AG04450 (cell line): ENCODE measurements around the gene EWSR1. TPM values are rescaled to one million over a fixed set of nuclear protein-coding genes. Genes with fewer than 3 reads are reported as not detected.

ENCODE experiments used
- CTCF ChIA-PET: fragments of 300-600, 350-600 bp; formaldehyde crosslinking; extraction: SDS; loops from one replicate; lab custom pipeline; 2022; ENCODE audit warnings: antibody characterized with exemption, inconsistent platforms; lab: Charles Lee
- POLR2A ChIA-PET: fragments of 350-600 bp; formaldehyde crosslinking; extraction: SDS; loops from one replicate; lab custom pipeline; 2021; ENCODE audit warnings: antibody characterized with exemption, inconsistent platforms; lab: Yijun Ruan, JAX
- DNase-seq: peaks from one replicate; pipeline ENCODE4 v3.0.0-alpha.2; 2011; ENCODE audit warnings: low read depth, low spot score
- H3K27ac ChIP-seq: one replicate; pipeline ENCODE4 v1.5.1; 2012; ENCODE audit warnings: low read depth, low read length, control low read depth
- H3K27me3 ChIP-seq: one replicate; pipeline ENCODE4 v1.6.0; 2012; ENCODE audit warnings: low read length; ENCODE audit not compliant: control insufficient read depth, insufficient read depth
- H3K4me3 ChIP-seq: 2 replicates; pipeline ENCODE4 v1.5.1; 2011; ENCODE audit warnings: mild to moderate bottlenecking, low read depth, low read length, control low read depth
- H3K9me3 ChIP-seq: 2 replicates; pipeline ENCODE4 v1.5.1; 2012; ENCODE audit warnings: low read length; ENCODE audit not compliant: control insufficient read depth, insufficient read depth
- CTCF ChIP-seq: IDR thresholded peaks from 2 replicates; pipeline ENCODE4 v1.5.1; 2011; ENCODE audit warnings: low read depth, low read length, control low read depth, inconsistent platforms
- polyA plus RNA-seq: library from polyadenylated mRNA; depleted of rRNA; stranded (reverse); fragments of >200 nt; gene quantifications from 2 replicates; pipeline ENCODE4 v1.2.3, GENCODE V29; 2011

Gene EWSR1
- polyA plus RNA-seq, 1 experiment: 146 TPM

DNA sequence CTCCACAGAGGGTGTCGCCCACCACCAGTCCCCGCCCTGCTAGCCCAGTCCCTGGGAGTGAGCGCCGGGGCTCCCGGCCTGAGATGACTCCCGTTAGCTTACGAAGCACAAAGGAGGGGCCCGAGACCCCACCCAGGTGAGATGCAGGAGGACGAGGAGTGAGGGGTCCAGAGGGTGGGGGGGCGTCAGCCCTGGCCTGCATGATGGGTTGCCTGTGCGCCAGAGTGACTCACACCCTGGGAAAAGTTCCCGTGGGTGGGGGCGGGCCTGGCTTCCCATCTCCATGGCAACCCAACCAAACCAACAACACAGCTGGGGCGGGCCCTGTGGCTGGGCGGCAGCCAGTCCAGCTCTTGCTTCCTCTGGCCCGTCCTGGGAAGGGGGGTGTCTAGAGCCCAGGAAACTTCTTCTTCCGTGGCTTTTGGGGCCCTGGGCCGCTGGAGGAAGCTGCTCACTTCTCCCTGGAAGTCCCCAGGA, 42.8 kb downstream of the EWSR1 start:
- POLR2A ChIA-PET: interaction anchor here (1.0 kb wide), 1 partner anchor 42 kb away, joined by 4 read pairs; the partner anchor contains the start of gene EWSR1
- DNase-seq: peak; percentile 90
- Histone ChIP-seq H3K27me3 (peaks cover 23% of the 10 kb centered on the region), H3K27ac (no peak overlapping the region), H3K9me3 (peaks cover 5% of the 10 kb centered on the region; the same call in 1 of the 2 replicates), H3K4me3 (no peak overlapping the region)
- CTCF ChIA-PET: interaction anchor here (1.0 to 1.5 kb wide), 2 partner anchors 11 to 48 kb away, joined by 3 to 6 read pairs; no protein-coding TSS in a partner anchor
- TF ChIP-seq CTCF: no peak

DNA sequence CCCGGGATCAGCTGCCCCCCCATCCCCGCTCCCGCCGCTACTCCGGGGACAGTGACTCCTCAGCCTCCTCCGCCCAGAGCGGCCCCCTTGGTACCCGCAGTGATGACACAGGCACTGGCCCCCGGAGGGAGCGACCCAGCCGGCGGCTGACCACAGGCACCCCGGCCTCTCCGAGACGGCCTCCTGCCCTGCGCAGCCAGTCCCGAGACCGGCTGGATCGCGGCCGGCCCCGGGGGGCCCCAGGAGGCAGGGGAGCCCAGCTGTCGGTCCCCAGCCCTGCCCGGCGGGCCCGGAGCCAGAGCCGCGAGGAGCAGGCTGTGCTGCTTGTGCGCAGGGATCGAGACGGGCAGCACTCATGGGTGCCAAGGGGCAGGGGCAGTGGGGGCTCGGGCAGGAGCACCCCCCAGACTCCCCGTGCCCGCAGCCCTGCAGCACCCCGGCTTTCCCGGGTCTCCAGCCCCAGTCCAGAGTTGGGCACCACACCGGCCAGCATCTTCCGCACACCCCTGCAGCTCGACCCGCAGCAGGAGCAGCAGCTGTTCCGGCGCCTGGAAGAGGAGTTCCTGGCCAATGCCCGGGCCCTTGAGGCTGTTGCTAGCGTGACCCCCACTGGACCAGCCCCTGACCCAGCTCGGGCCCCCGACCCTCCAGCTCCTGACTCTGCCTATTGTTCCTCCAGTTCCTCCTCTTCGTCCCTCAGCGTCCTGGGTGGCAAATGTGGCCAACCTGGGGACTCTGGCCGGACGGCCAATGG, 43.6 kb downstream of the EWSR1 start:
- Histone ChIP-seq H3K9me3 (peaks cover 9% of the 10 kb centered on the region; the same call in 1 of the 2 replicates), H3K27me3 (peaks cover 30% of the 10 kb centered on the region), H3K27ac (no peak overlapping the region), H3K4me3 (no peak overlapping the region)
- ChIA-PET CTCF (interaction anchor here (1.0 to 1.5 kb wide), 2 partner anchors 10 to 48 kb away, joined by 3 to 6 read pairs; no protein-coding TSS in a partner anchor), POLR2A (interaction anchor here (1.0 kb wide), 1 partner anchor 43 kb away, joined by 4 read pairs; the partner anchor contains the start of gene EWSR1)
- DNase-seq: no peak
- no peak for TF ChIP-seq CTCF

GRCh38 chr22:29312218-29313125, 44.4 kb downstream of the EWSR1 start:
- H3K27ac ChIP-seq: no peak overlapping the region
- CTCF ChIA-PET: interaction anchor here (1.2 kb wide), 1 partner anchor 9 kb away, joined by 4 read pairs; no protein-coding TSS in a partner anchor

DNA sequence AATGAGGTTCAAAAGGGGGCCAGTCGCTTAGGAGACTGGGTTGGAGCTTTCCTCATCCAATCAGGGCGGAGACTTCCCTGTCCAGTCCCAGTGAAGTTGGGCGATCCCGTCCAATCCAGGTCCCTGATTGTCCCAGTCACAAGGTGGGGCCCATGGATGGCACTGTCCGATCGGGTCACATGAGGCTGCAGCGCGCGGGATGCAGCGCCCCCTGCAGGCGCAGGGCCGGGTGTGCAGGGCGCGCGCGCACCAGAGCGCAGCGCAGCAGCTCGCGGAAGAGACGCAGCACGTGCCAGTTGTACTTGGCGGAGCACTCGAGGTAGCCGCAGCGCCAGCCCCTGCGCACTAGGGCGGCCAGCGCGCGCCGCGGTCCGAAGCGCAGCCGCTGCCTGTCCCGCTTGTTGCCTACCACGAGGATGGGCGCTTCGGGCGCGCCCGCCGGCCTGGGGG, 45.1 kb downstream of the EWSR1 start:
- CTCF ChIA-PET: interaction anchor here (1.2 kb wide), 1 partner anchor 9 kb away, joined by 4 read pairs; no protein-coding TSS in a partner anchor
- Histone ChIP-seq H3K9me3 (peaks cover 9% of the 10 kb centered on the region; the same call in 1 of the 2 replicates), H3K27ac (no peak overlapping the region), H3K27me3 (peaks cover 36% of the 10 kb centered on the region), H3K4me3 (no peak overlapping the region)
- DNase-seq: no peak
- peak; percentile 54 for TF ChIP-seq CTCF
- POLR2A ChIA-PET: no interaction called here

More at GRCh38 chr22:29312218-29313125, 44.4 kb downstream of the EWSR1 start:
- no peak for DNase-seq
- POLR2A ChIA-PET: no interaction called here
- Histone ChIP-seq H3K27me3 (peaks cover 36% of the 10 kb centered on the region), H3K9me3 (peaks cover 9% of the 10 kb centered on the region; the same call in 1 of the 2 replicates), H3K4me3 (no peak overlapping the region)
- TF ChIP-seq CTCF: no peak
